HL-60 (cell line): ENCODE data around the gene NOC4L.

Experiments used
- DNase-seq, 2 experiments: peaks; one replicate each; pipeline ENCODE4 v3.0.0-alpha.2; 2010 to 2020; ENCODE audit warnings: low read depth in 1 of 2, low spot score in 1 of 2
- H3K27ac ChIP-seq: fragments of 250-450 bp; sonication (Bioruptor Pico); replicated peaks from 2 replicates; pipeline ENCODE4 v1.5.1; 2020; ENCODE audit warnings: mild to moderate bottlenecking, moderate library complexity
- H3K27me3 ChIP-seq: fragments of 250-450 bp; sonication (Bioruptor Pico); 2 replicates; pipeline ENCODE4 v1.5.1; 2021; ENCODE audit warnings: mild to moderate bottlenecking, moderate library complexity; ENCODE audit not compliant: insufficient read depth, poor library complexity, severe bottlenecking
- H3K4me3 ChIP-seq: replicated peaks from 2 replicates; pipeline ENCODE4 v1.5.1; 2011; ENCODE audit warnings: mild to moderate bottlenecking, control low read depth, low read length; ENCODE audit not compliant: insufficient read depth
- CTCF ChIP-seq: IDR thresholded peaks from one replicate; pipeline ENCODE4 v1.5.1; 2011; ENCODE audit warnings: low read length, control low read depth, inconsistent platforms; ENCODE audit not compliant: insufficient read depth
- GABPA ChIP-seq: IDR thresholded peaks from 2 replicates; pipeline ENCODE4 v1.6.1; 2012; ENCODE audit warnings: low read depth
- POLR2AphosphoS5 ChIP-seq: IDR thresholded peaks from 2 replicates; pipeline ENCODE4 v1.6.1; 2012; ENCODE audit warnings: low read depth
- REST ChIP-seq: IDR thresholded peaks from 2 replicates; pipeline ENCODE4 v1.6.1; 2012; ENCODE audit warnings: low read depth; ENCODE audit not compliant: insufficient replicate concordance
- SPI1 ChIP-seq: IDR thresholded peaks from 2 replicates; pipeline ENCODE4 v1.6.1; 2012; ENCODE audit warnings: low read depth, mild to moderate bottlenecking, borderline replicate concordance

The NOC4L gene

GRCh38 chr12:132162508-132163031, 18.3 kb downstream of the NOC4L start:
- H3K27me3 ChIP-seq, result peaks cover 2% of the 10 kb centered on the region
- peak overlapping the region; percentile 35 for H3K27ac ChIP-seq
- DNase-seq, result peak in 1 of 2 experiments; percentile 63
- peak overlapping the region; percentile 27 for H3K4me3 ChIP-seq
- TF ChIP-seq GABPA, result no peak
- TF ChIP-seq POLR2AphosphoS5, result peak; percentile 24; the same call in 1 of the 2 replicates
- TF ChIP-seq REST, result no peak
- no peak for TF ChIP-seq CTCF

- peak overlapping the region; percentile 35 for H3K27ac ChIP-seq
Measured at GRCh38 chr12:132163041-132163910, 19.0 kb downstream of the NOC4L start.

More at GRCh38 chr12:132163041-132163910, 19.0 kb downstream of the NOC4L start:
- peaks cover 2% of the 10 kb centered on the region for H3K27me3 ChIP-seq
- no peak for DNase-seq
- TF ChIP-seq POLR2AphosphoS5, result no peak
- TF ChIP-seq CTCF, result no peak
- TF ChIP-seq GABPA, result no peak
- no peak for TF ChIP-seq REST
- TF ChIP-seq SPI1, result no peak
- peak overlapping the region; percentile 27 for H3K4me3 ChIP-seq
